ENCODE measurements around the gene FCRL1.

The FCRL1 gene

DNA sequence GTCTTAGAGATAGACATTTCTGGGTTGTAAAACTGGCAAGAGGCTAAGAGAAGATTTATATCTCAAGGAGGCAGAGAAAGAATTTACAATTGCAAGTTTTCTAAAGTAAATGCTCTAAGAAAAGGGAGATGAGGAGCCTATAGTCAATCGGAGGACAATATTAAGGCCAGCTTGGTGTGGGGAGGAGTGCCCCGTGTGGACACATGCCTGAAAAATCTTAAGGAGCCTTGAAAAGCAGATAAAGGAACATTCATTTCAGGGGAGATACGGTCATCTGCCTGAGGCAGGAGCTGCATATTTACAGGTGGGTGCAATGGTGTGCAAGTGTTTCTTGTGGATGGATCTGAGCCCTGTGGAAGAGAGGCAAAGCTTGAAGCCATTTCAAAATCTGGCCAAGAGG lies 68.6 kb downstream of the FCRL1 start:
- TF ChIP-seq, protein P1, sequence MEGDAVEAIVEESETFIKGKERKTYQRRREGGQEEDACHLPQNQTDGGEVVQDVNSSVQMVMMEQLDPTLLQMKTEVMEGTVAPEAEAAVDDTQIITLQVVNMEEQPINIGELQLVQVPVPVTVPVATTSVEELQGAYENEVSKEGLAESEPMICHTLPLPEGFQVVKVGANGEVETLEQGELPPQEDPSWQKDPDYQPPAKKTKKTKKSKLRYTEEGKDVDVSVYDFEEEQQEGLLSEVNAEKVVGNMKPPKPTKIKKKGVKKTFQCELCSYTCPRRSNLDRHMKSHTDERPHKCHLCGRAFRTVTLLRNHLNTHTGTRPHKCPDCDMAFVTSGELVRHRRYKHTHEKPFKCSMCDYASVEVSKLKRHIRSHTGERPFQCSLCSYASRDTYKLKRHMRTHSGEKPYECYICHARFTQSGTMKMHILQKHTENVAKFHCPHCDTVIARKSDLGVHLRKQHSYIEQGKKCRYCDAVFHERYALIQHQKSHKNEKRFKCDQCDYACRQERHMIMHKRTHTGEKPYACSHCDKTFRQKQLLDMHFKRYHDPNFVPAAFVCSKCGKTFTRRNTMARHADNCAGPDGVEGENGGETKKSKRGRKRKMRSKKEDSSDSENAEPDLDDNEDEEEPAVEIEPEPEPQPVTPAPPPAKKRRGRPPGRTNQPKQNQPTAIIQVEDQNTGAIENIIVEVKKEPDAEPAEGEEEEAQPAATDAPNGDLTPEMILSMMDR (IDR thresholded peaks at IDR 0.05; ENCODE audit: low read depth, low read length, missing control alignments) = no peak
- no peak for DNase-seq (ENCODE audit: low read depth)
- no peak overlapping the region for H3K4me3 ChIP-seq (ENCODE audit: low read depth, low read length)
- in situ Hi-C loops (cut with HindIII; ENCODE audit: low sequenced_read_pairs) = no loop called here

- in situ Hi-C loops (cut with HindIII; ENCODE audit: low sequenced_read_pairs) = no loop called here
- DNase-seq (ENCODE audit: low read depth) = no peak
- H3K4me3 ChIP-seq (ENCODE audit: low read depth, low read length) = no peak overlapping the region
- TF ChIP-seq, protein P1 (IDR thresholded peaks at IDR 0.05; ENCODE audit: low read depth, low read length, missing control alignments) = no peak
These were observed 71.6 kb downstream of the FCRL1 start for GRCh38 chr1:157748262-157748817.

Data from astrocyte of the cerebellum (primary cell).